ENCODE results near the gene PLAC1. TPM values are rescaled to one million over a fixed set of nuclear protein-coding genes. Genes with fewer than 3 reads are reported as not detected.

Gene PLAC1
- total and polyA plus RNA-seq, 5 donors, result not detected

- Histone ChIP-seq H3K27ac (ENCODE audit: low read length) (no peak overlapping the region), H3K9me3 (ENCODE audit: control insufficient read depth, low read length) (no peaks in the 10 kb centered on the region), H3K4me3 (ENCODE audit: low read length) (no peak overlapping the region), H3K4me1 (ENCODE audit: control insufficient read depth, insufficient read depth, low read length) (peaks cover 1% of the 10 kb centered on the region), H3K27me3 (ENCODE audit: control insufficient read depth, insufficient read depth) (no peaks in the 10 kb centered on the region)
- ATAC-seq (no peak), DNase-seq (no peak)
- WGBS, result 56% methylated on average over 9 of the region's 9 CpGs
- intact Hi-C loops (cut with DNase I), result no loop called here
Measured at GRCh38 chrX:134631426-134632346, 26.6 kb downstream of the PLAC1 start.

GRCh38 chrX:134628663-134629062 is 29.6 kb downstream of the PLAC1 start:
- H3K4me3 ChIP-seq (ENCODE audit: low read length), result no peak overlapping the region
- ATAC-seq, result peak; percentile 52 to 57
- 63% methylated on average over 1 of the region's 1 CpG for WGBS
- no peak overlapping the region for H3K27ac ChIP-seq (ENCODE audit: low read length)
- DNase-seq, result no peak
- intact Hi-C loops (cut with DNase I), result no loop called here
- H3K9me3 ChIP-seq (ENCODE audit: control insufficient read depth, low read length), result no peaks in the 10 kb centered on the region
- H3K27me3 ChIP-seq (ENCODE audit: control insufficient read depth, insufficient read depth), result no peaks in the 10 kb centered on the region
- peaks cover 6% of the 10 kb centered on the region for H3K4me1 ChIP-seq (ENCODE audit: control insufficient read depth, insufficient read depth, low read length)

GRCh38 chrX:134626434-134626833 is 31.8 kb downstream of the PLAC1 start:
- peak in 1 of 2 donors; percentile 38 for ATAC-seq
- Histone ChIP-seq H3K4me3 (ENCODE audit: low read length) (no peak overlapping the region), H3K27me3 (ENCODE audit: control insufficient read depth, insufficient read depth) (no peaks in the 10 kb centered on the region), H3K4me1 (ENCODE audit: control insufficient read depth, insufficient read depth, low read length) (peaks cover 11% of the 10 kb centered on the region), H3K27ac (ENCODE audit: low read length) (no peak overlapping the region), H3K9me3 (ENCODE audit: control insufficient read depth, low read length) (no peaks in the 10 kb centered on the region)
- DNase-seq, result peak in 1 of 3 donors; percentile 46
- intact Hi-C loops (cut with DNase I), result no loop called here

GRCh38 chrX:134625315-134625718 is 33.0 kb downstream of the PLAC1 start:
- Histone ChIP-seq H3K9me3 (ENCODE audit: control insufficient read depth, low read length) (no peaks in the 10 kb centered on the region), H3K4me1 (ENCODE audit: control insufficient read depth, insufficient read depth, low read length) (peaks cover 11% of the 10 kb centered on the region), H3K27ac (ENCODE audit: low read length) (no peak overlapping the region), H3K27me3 (ENCODE audit: control insufficient read depth, insufficient read depth) (no peaks in the 10 kb centered on the region), H3K4me3 (ENCODE audit: low read length) (no peak overlapping the region)
- 18% methylated on average over 3 of the region's 3 CpGs for WGBS
- ATAC-seq, result peak; percentile 55 to 74
- intact Hi-C loops (cut with DNase I), result no loop called here
- peak; percentile 44 to 67 (median 55) for DNase-seq

GRCh38 chrX:134624046-134624430 is 34.2 kb downstream of the PLAC1 start:
- no peaks in the 10 kb centered on the region for H3K9me3 ChIP-seq (ENCODE audit: control insufficient read depth, low read length)
- H3K27ac ChIP-seq (ENCODE audit: low read length), result no peak overlapping the region
- ATAC-seq (no peak), DNase-seq (no peak)
- WGBS, result 55% methylated on average over 3 of the region's 3 CpGs
- intact Hi-C loops (cut with DNase I), result no loop called here
- H3K27me3 ChIP-seq (ENCODE audit: control insufficient read depth, insufficient read depth), result no peaks in the 10 kb centered on the region
- H3K4me1 ChIP-seq (ENCODE audit: control insufficient read depth, insufficient read depth, low read length), result peaks cover 11% of the 10 kb centered on the region
- H3K4me3 ChIP-seq (ENCODE audit: low read length), result no peak overlapping the region

- no peak for ATAC-seq
Measured at GRCh38 chrX:134623293-134624045, 34.8 kb downstream of the PLAC1 start.

GRCh38 chrX:134622813-134623185 is 35.5 kb downstream of the PLAC1 start:
- 73% methylated on average over 2 of the region's 2 CpGs for WGBS
- DNase-seq (no peak), ATAC-seq (no peak)
- H3K4me3 ChIP-seq (ENCODE audit: low read length), result no peak overlapping the region
- intact Hi-C loops (cut with DNase I), result no loop called here
- no peak overlapping the region for H3K27ac ChIP-seq (ENCODE audit: low read length)
- H3K9me3 ChIP-seq (ENCODE audit: control insufficient read depth, low read length), result no peaks in the 10 kb centered on the region
- H3K27me3 ChIP-seq (ENCODE audit: control insufficient read depth, insufficient read depth), result no peaks in the 10 kb centered on the region
- H3K4me1 ChIP-seq (ENCODE audit: control insufficient read depth, insufficient read depth, low read length), result peaks cover 11% of the 10 kb centered on the region

More at GRCh38 chrX:134623293-134624045, 34.8 kb downstream of the PLAC1 start:
- intact Hi-C loops (cut with DNase I), result no loop called here
- Histone ChIP-seq H3K27ac (ENCODE audit: low read length) (no peak overlapping the region), H3K4me3 (ENCODE audit: low read length) (no peak overlapping the region), H3K9me3 (ENCODE audit: control insufficient read depth, low read length) (no peaks in the 10 kb centered on the region), H3K4me1 (ENCODE audit: control insufficient read depth, insufficient read depth, low read length) (peaks cover 11% of the 10 kb centered on the region), H3K27me3 (ENCODE audit: control insufficient read depth, insufficient read depth) (no peaks in the 10 kb centered on the region)
- DNase-seq, result no peak
- whole genome bisulfite sequencing, result 38% methylated on average over 10 of the region's 10 CpGs

- intact Hi-C loops (cut with DNase I), result no loop called here
- DNase-seq (no peak), ATAC-seq (peak in 1 of 2 donors; percentile 39)
- WGBS, result 23% methylated on average over 6 of the region's 6 CpGs
- H3K9me3 ChIP-seq (ENCODE audit: control insufficient read depth, low read length), result no peaks in the 10 kb centered on the region
- no peak overlapping the region for H3K27ac ChIP-seq (ENCODE audit: low read length)
- no peaks in the 10 kb centered on the region for H3K27me3 ChIP-seq (ENCODE audit: control insufficient read depth, insufficient read depth)
- no peak overlapping the region for H3K4me3 ChIP-seq (ENCODE audit: low read length)
- peaks cover 11% of the 10 kb centered on the region for H3K4me1 ChIP-seq (ENCODE audit: control insufficient read depth, insufficient read depth, low read length)
Measured at GRCh38 chrX:134622056-134622812, 36.0 kb downstream of the PLAC1 start.

GRCh38 chrX:134619838-134620237 is 38.4 kb downstream of the PLAC1 start:
- 91% methylated on average over 1 of the region's 1 CpG for WGBS
- ATAC-seq, result no peak
- H3K27ac ChIP-seq (ENCODE audit: low read length), result no peak overlapping the region

GRCh38 chrX:134613396-134613795 is 44.9 kb downstream of the PLAC1 start:
- DNase-seq (no peak), ATAC-seq (no peak)
- intact Hi-C loops (cut with DNase I), result no loop called here
- H3K4me3 ChIP-seq (ENCODE audit: low read length), result no peak overlapping the region
- H3K27ac ChIP-seq (ENCODE audit: low read length), result no peak overlapping the region
- no peaks in the 10 kb centered on the region for H3K4me1 ChIP-seq (ENCODE audit: control insufficient read depth, insufficient read depth, low read length)
- WGBS, result 85% methylated on average over 3 of the region's 3 CpGs
- H3K27me3 ChIP-seq (ENCODE audit: control insufficient read depth, insufficient read depth), result no peaks in the 10 kb centered on the region
- no peaks in the 10 kb centered on the region for H3K9me3 ChIP-seq (ENCODE audit: control insufficient read depth, low read length)

More at GRCh38 chrX:134619838-134620237, 38.4 kb downstream of the PLAC1 start:
- peaks cover 6% of the 10 kb centered on the region for H3K4me1 ChIP-seq (ENCODE audit: control insufficient read depth, insufficient read depth, low read length)
- no peak overlapping the region for H3K4me3 ChIP-seq (ENCODE audit: low read length)
- H3K27me3 ChIP-seq (ENCODE audit: control insufficient read depth, insufficient read depth), result no peaks in the 10 kb centered on the region
- DNase-seq, result no peak
- intact Hi-C loops (cut with DNase I), result no loop called here
- no peaks in the 10 kb centered on the region for H3K9me3 ChIP-seq (ENCODE audit: control insufficient read depth, low read length)
